Eye (tissue), 1 donor: ENCODE data around the gene PRUNE2.
"Not testable (repeated sequence)": the region's sequence is repeated elsewhere in the genome, so short reads cannot be mapped to it uniquely, and the experiment has no call there.

Experiments
- DNase-seq: peaks from one replicate; pipeline ENCODE4 v3.0.0-alpha.2; 2015

PRUNE2 gene

GRCh38 chr9:76858248-76858647, 47.7 kb downstream of the PRUNE2 start:
- not testable (repeated sequence) for DNase-seq

- no peak for DNase-seq
Measured at GRCh38 chr9:76856016-76856415, 49.9 kb downstream of the PRUNE2 start.

GRCh38 chr9:76855015-76855414, 50.9 kb downstream of the PRUNE2 start:
- DNase-seq = no peak

GRCh38 chr9:76852026-76852425, 53.9 kb downstream of the PRUNE2 start:
- no peak for DNase-seq

- no peak for DNase-seq
Measured at GRCh38 chr9:76846297-76846696, 59.6 kb downstream of the PRUNE2 start.

- no peak for DNase-seq
Measured at GRCh38 chr9:76845254-76845653, 60.7 kb downstream of the PRUNE2 start.

- peak; percentile 18 for DNase-seq
Measured at GRCh38 chr9:76835571-76836283, 70.2 kb downstream of the PRUNE2 start.

GRCh38 chr9:76828447-76828846, 77.5 kb downstream of the PRUNE2 start:
- DNase-seq = no peak

- DNase-seq = no peak
Measured at GRCh38 chr9:76827296-76828080, 78.4 kb downstream of the PRUNE2 start.

GRCh38 chr9:76820431-76820830, 85.5 kb downstream of the PRUNE2 start:
- DNase-seq = no peak

- DNase-seq = peak; percentile 46
Measured at GRCh38 chr9:76818271-76818670, 87.6 kb downstream of the PRUNE2 start.

- DNase-seq = no peak
Measured at GRCh38 chr9:76817489-76817888, 88.4 kb downstream of the PRUNE2 start.

- no peak for DNase-seq
Measured at GRCh38 chr9:76812591-76812990, 93.3 kb downstream of the PRUNE2 start.

GRCh38 chr9:76810377-76810957, 95.4 kb downstream of the PRUNE2 start:
- peak; percentile 82 for DNase-seq

GRCh38 chr9:76808636-76809035, 97.3 kb downstream of the PRUNE2 start:
- no peak for DNase-seq

- no peak for DNase-seq
Measured at GRCh38 chr9:76803762-76804161, 102.2 kb downstream of the PRUNE2 start.

- no peak for DNase-seq
Measured at GRCh38 chr9:76803083-76803482, 102.8 kb downstream of the PRUNE2 start.

GRCh38 chr9:76800901-76801300, 105.0 kb downstream of the PRUNE2 start:
- DNase-seq = no peak

GRCh38 chr9:76799473-76799872, 106.4 kb downstream of the PRUNE2 start:
- DNase-seq = no peak

- DNase-seq = no peak
Measured at GRCh38 chr9:76798527-76798926, 107.4 kb downstream of the PRUNE2 start.

GRCh38 chr9:76796296-76796695, 109.6 kb downstream of the PRUNE2 start:
- no peak for DNase-seq

GRCh38 chr9:76793784-76794431, 112.0 kb downstream of the PRUNE2 start:
- no peak for DNase-seq

GRCh38 chr9:76789840-76790239, 116.1 kb downstream of the PRUNE2 start:
- DNase-seq = no peak
